HG03442 (cell line): ENCODE results near the gene MED16.
"Not testable (repeated sequence)": the region's sequence is repeated elsewhere in the genome, so short reads cannot be mapped to it uniquely, and the experiment has no call there.

ENCODE experiments used
- ATAC-seq: cut with Tn5 transposase; IDR thresholded peaks from one replicate; pipeline ENCODE4 v1.9.1; 2021; ENCODE audit warnings: mild to moderate bottlenecking, moderate library complexity; ENCODE audit not compliant: unreplicated experiment

The MED16 gene

GRCh38 chr19:840519-841206, 52.3 kb downstream of the MED16 start, which contains the start of gene PRTN3:
PRTN3 (plus strand) TSS chr19:840999; CDS start chr19:841009, 10 bp downstream.
- no peak for ATAC-seq

GRCh38 chr19:835210-835810, 57.7 kb downstream of the MED16 start:
- no peak for ATAC-seq

- ATAC-seq = no peak
These were observed 58.8 kb downstream of the MED16 start for GRCh38 chr19:834216-834615.

- no peak for ATAC-seq
These were observed 61.3 kb downstream of the MED16 start for GRCh38 chr19:831407-832369.

GRCh38 chr19:829129-829758, 63.7 kb downstream of the MED16 start:
- ATAC-seq = no peak

- ATAC-seq = no peak
These were observed 65.2 kb downstream of the MED16 start, which contains the start of gene AZU1 for GRCh38 chr19:827710-828321. AZU1 (plus strand) TSS chr19:827837; CDS start chr19:827847, 10 bp downstream.

GRCh38 chr19:827314-827709, 65.7 kb downstream of the MED16 start:
- no peak for ATAC-seq

GRCh38 chr19:825897-826644, 66.9 kb downstream of the MED16 start:
- ATAC-seq = no peak

GRCh38 chr19:824885-825284, 68.1 kb downstream of the MED16 start:
- no peak for ATAC-seq

- no peak for ATAC-seq
These were observed 69.3 kb downstream of the MED16 start for GRCh38 chr19:823565-824121.

GRCh38 chr19:821825-822503, 71.0 kb downstream of the MED16 start, which contains the start of gene PLPPR3:
PLPPR3 (minus strand) TSS chr19:821955; CDS start chr19:821559, 396 bp downstream.
- no peak for ATAC-seq

GRCh38 chr19:821231-821824, 71.7 kb downstream of the MED16 start:
- ATAC-seq = no peak

GRCh38 chr19:820212-820611, 72.8 kb downstream of the MED16 start:
- ATAC-seq = not testable (repeated sequence)
